HG02970 (cell line): ENCODE results near the gene URAD.
"Not testable (repeated sequence)": the region's sequence is repeated elsewhere in the genome, so short reads cannot be mapped to it uniquely, and the experiment has no call there.

Source experiments
- ATAC-seq: cut with Tn5 transposase; IDR thresholded peaks from one replicate; pipeline ENCODE4 v1.9.1; 2021; ENCODE audit warnings: mild to moderate bottlenecking, moderate library complexity, moderate number of reproducible peaks; ENCODE audit not compliant: unreplicated experiment, low FRiP score

The URAD gene

DNA sequence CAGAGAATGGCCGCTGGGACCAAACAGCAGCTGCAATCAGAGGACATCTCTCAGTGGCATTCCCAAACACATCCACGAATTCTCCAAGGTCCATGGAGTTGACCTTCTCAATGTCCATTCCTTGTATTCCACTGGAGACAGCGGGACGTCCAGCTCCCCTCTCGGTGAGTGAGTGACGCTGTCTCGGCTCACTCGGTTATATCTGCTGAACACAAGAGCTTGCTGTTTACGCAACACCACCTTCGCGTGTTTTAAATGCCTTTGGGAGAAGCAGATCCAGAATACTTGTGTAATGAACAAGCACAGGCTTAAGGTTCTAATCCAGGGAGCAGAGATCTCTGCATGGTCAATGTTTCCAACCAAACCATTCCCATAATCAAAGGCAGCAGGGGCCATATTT lies at the start of gene URAD:
URAD (minus strand) TSS at position 174 of the 400 bp plus-strand sequence; CDS start at position 118, 56 bp downstream.
- ATAC-seq, result no peak

DNA sequence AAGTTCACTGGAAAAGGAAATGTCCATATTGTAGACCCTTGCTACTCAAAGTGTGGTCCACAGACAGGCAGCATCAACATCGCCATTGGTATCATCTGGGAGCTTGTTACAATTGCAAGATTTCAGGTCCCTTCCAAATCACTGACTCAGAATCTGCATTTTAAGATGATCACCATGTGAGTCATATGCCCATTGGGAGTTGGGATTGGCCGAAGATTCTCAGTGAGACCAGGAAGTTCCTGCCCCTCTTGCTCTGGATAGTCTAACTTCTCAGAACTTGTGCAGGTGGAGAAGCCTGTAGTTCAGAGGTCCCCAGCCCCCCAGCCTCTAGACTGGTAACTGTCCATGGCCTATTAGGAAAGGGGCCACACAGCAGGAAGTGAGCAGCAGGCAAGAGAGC lies 48.9 kb upstream of the URAD start:
- ATAC-seq, result no peak

- ATAC-seq, result no peak
Observed at GRCh38 chr13:28035146-28035782, 46.8 kb upstream of the URAD start.

GRCh38 chr13:28033894-28034655 lies 45.6 kb upstream of the URAD start:
- no peak for ATAC-seq

DNA sequence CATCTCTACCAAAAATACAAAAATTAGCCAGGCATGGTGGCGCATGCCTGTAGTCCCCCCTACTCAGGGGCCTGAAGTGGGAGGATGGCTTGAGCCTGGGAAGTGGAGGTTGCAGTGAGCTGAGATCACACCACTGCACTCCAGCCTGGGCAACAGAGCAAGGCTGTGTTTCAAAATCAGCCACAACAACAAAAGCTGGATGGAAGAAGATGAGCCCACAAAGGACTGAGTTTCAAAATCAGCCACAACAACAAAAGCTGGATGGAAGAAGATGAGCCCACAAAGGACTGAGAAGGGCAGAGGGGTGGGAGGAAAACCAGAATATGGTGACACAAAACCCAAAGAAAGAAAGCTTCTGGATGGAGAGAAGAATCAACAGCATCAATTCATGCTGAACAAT lies 43.9 kb upstream of the URAD start:
- ATAC-seq, result not testable (repeated sequence)

GRCh38 chr13:28031896-28032288 lies 43.4 kb upstream of the URAD start:
- no peak for ATAC-seq

DNA sequence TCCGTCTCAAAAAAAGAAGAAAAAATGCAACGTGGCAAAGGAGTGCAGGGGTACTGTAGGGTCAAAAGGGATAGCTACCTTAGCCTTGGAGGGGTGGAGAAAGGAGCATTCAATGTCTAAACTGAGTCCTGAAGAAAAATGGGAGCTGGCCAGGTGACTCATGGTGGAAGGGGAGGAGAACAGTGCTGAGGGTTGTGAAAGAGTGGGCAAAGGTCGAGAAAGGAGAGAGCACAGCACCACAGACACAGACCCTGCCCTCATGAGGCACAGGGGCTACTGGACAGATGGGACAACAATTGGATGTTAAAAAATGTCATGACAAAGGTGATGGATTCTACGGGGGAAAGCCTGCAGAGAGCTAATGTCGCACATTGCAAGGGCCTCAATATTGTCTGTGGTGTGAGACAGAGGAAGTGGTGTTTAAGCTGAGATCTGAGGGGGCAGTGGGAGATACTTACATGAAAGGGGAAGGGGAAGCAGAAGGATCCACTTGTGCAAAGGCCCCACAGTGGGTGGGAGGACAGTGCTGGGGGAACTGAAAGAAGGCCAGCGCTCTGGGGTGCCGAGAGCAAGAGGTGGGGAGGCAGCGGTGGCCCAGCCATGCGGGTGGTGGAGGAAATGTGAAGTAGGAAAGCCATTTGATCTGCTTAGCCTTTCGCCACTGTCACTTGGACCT lies 42.9 kb upstream of the URAD start:
- no peak for ATAC-seq

GRCh38 chr13:28027607-28028364 lies 39.3 kb upstream of the URAD start:
- no peak for ATAC-seq

GRCh38 chr13:28027071-28027470 lies 38.6 kb upstream of the URAD start:
- ATAC-seq, result no peak

DNA sequence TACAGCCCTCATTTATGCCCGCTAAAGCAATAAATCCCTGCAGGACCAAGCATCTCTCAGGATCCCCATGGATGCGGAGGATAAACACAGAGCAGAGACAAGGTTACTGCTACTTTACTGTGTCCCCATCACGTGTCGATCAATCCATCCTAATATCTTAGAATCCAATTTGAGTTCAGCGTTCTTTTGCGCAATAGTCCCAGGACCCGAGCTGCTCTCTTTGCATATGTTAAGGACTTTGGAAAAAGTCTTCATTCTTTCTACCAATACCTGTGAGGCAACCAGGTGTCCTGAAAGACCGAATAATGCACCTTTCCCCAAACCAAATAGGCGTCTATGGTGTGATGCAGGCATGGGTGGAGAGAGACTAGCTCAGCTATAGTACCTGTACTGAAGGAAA lies 38.0 kb upstream of the URAD start:
- no peak for ATAC-seq

DNA sequence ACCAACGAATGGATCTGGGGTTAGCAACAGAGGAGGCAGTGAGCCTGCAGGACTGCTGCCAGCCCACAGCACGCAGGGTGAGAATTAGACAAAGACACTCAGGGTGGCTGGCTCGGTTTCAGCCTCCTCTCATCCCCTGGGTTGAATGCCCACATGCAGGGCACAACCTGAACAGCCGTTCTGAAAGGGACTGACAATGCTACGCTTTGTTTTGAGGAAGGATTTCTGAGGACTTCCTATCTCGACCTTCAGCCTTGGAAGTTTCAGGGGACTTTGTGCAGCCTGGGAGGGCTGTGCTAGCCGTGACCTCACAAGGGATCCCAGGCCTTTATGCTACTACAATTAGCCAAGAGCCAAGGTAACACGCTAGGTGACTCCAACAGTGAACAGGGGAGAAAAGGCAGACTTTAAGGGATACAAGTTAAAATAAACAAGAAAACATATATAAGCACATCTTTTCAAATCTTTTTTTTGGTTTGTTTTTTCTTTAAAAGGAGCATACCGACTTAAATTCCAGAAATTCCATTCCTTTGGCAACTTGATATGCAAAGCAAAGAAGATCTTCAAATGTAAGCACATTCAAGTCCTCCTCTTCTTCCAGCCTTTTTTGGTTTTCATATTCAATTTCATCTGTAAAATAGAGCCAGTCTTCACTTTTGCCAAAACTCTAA lies 34.5 kb upstream of the URAD start:
- ATAC-seq, result no peak

DNA sequence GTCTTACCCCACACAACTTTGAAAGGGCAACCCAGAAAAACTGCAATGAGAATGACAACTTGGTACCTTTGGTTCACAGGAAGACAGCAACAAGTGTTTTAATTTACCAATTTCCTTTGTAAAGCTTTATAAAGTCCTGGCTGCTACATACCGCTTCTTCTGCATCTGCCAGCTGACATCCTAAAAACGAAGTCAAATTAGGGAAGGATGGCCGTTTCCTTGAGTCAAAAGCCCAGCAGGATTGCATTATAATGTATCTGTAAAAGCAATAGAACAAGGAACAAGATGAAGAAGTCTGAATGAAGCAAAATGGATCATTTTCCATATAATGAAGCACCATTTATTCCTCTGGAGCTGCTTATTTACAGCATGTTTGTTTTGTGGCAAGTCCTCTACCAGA lies 25.8 kb upstream of the URAD start:
- no peak for ATAC-seq

GRCh38 chr13:28013482-28013881 lies 25.0 kb upstream of the URAD start:
- no peak for ATAC-seq

DNA sequence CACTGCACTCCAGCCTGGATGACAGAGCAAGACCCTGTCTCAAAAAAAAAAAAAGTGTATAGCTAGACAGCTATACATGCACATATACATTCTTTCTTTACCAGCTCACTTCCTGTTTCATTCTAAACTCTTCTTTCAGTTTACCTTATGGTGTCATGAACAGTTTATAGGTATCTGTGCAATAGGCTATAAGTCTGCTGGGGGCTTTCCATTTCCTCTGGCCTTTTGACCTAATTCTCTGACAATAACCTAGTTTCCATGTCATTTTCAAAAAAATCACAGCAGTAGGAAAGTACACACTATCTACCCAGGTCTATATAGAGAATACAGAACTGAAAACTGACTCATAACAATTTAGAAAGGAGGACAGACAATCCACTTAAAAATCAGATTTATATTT lies 24.4 kb upstream of the URAD start:
- peak; percentile 70 for ATAC-seq

- no peak for ATAC-seq
Observed at GRCh38 chr13:28012383-28012782, 23.9 kb upstream of the URAD start.

DNA sequence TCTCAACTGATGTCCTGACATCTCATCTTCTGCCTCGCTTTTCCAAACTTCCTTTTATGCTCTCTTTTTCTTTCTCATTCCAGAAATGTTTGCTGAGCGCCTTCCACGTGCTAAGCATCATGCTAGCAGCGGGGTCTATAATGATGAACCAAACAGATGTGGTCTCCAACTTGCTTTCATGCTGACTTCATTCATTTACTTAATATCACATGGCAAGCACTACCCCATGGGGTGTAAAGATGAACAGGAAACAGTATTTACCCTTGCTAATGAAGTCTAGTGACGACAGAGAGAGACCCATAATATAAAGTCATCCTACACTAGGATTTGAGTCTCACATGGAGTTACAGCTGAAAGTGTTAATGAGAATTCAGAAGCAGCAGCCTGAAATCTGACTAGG lies 21.6 kb upstream of the URAD start:
- ATAC-seq, result no peak

- not testable (repeated sequence) for ATAC-seq
Observed at GRCh38 chr13:28005016-28005415, 16.5 kb upstream of the URAD start.

- ATAC-seq, result no peak
Observed at GRCh38 chr13:28002886-28003698, 14.6 kb upstream of the URAD start.

DNA sequence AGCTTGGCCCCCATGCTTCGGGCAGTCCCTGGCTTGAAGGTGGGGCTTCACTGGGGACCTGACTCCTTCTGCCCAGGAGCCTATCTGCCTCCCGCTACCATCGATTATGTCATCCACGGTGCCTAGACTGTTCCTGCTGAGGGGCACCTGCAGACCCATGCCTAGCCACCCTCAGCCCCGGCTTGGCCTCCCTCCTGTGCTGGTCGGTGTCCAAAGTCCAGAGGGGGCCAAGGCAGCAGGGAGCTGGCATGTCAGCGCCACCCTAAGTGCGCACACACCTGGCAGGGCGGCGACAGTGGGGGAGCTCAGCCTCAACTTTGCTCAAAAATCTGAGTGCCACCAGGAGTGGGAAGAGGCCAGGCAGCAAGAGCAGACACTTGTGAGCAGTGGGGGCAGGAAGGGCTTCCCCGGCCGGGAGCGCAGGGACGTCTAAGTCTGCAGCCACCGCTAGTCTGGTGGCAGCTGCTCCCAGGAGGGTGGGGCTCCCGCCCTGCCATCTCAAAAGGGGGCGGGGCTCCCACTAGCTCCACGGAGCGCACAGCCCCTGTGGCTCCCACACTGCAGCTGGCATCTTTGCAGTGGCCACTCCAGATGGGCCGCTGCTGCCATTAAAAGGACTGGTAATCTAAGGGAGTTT lies 13.5 kb upstream of the URAD start:
- ATAC-seq, result no peak
